ENCODE measurements around the gene CMC1.

CMC1 gene

GRCh38 chr3:28349469-28350000 lies 108.1 kb downstream of the CMC1 start:
- DNase-seq (ENCODE audit: low read depth in 1 of 2, low spot score in 1 of 2), result no peak
